GM12801 (cell line): ENCODE results near the gene DNAJC4.

Experiments
- TF ChIP-seq, protein P1 (sequence below): IDR thresholded peaks from one replicate; pipeline ENCODE4 v1.5.1; 2011; ENCODE audit warnings: control low read depth; ENCODE audit not compliant: insufficient read length; ENCODE audit errors: extremely low read depth

DNAJC4 gene

DNA sequence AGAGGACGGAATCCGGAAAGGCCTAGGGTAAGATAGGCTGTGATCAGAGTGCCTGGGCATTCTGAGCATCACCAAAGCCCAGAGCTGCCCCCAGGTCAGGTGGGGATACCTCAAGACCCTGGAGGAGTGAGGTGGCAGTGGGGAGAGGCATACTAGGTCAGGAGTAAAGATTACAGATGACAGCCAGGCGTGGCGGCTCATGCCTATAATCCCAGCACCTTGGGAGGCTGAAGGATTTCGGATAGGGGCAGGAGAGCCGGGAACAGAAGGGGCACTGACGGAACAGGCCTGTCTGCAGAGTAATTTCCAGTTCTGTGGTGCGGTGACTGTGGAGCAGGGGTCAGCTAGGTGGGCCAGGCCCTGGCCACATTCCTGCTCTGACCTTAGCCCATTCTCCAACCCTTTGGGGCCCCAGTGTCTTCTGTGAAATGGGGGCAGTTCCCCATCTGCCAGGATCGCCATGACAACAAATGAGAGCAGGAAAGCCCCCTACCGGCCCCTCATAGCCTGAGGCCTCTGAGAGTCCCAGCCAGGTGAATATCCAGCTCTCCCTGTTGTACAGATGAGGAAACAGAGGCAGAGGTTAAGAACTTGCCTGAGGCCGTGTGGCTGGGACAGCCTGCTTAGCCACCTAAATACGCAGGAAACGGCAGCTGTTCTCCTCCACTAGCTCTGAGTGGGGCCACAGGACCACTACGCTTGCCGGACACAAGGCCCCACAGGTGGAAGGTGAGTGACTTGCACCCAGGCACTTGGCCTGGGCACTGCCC is 44.9 kb downstream of the DNAJC4 start:
- TF ChIP-seq, protein P1, sequence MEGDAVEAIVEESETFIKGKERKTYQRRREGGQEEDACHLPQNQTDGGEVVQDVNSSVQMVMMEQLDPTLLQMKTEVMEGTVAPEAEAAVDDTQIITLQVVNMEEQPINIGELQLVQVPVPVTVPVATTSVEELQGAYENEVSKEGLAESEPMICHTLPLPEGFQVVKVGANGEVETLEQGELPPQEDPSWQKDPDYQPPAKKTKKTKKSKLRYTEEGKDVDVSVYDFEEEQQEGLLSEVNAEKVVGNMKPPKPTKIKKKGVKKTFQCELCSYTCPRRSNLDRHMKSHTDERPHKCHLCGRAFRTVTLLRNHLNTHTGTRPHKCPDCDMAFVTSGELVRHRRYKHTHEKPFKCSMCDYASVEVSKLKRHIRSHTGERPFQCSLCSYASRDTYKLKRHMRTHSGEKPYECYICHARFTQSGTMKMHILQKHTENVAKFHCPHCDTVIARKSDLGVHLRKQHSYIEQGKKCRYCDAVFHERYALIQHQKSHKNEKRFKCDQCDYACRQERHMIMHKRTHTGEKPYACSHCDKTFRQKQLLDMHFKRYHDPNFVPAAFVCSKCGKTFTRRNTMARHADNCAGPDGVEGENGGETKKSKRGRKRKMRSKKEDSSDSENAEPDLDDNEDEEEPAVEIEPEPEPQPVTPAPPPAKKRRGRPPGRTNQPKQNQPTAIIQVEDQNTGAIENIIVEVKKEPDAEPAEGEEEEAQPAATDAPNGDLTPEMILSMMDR = no peak

- TF ChIP-seq, protein P1 = no peak
Measured at GRCh38 chr11:64275841-64276240, 45.5 kb downstream of the DNAJC4 start.

GRCh38 chr11:64276653-64277431 is 46.5 kb downstream of the DNAJC4 start:
- TF ChIP-seq, protein P1 = no peak

DNA sequence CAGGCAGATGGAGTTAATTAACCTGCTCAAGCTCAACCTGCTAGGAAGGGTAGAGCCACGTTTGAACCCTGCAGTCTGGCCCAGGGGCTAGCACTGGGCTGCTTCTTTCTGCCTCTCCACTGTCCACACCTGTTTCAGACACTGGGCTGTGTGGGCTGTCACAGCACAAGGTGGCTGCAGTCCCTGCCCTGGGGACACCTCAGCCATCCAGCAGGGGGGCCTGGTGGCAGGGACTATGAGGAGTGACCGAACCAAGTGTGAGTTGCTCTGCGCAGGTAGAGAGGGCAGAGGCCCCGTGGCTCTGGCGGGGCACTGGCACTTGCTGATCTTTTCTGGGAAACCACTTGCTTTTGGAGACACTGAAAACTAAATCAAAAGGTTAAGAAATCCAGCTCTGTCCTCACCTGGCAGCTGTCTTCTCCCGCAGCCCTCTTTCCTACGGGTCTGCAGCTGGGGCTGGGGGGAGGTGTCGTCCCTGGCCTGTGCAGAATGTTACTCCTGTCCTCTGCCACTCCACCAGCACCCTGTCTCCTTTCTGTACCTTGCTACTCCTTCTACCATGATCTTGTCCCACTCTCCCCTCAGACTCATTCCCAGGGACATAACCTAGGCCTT is 48.3 kb downstream of the DNAJC4 start:
- TF ChIP-seq, protein P1 = no peak

DNA sequence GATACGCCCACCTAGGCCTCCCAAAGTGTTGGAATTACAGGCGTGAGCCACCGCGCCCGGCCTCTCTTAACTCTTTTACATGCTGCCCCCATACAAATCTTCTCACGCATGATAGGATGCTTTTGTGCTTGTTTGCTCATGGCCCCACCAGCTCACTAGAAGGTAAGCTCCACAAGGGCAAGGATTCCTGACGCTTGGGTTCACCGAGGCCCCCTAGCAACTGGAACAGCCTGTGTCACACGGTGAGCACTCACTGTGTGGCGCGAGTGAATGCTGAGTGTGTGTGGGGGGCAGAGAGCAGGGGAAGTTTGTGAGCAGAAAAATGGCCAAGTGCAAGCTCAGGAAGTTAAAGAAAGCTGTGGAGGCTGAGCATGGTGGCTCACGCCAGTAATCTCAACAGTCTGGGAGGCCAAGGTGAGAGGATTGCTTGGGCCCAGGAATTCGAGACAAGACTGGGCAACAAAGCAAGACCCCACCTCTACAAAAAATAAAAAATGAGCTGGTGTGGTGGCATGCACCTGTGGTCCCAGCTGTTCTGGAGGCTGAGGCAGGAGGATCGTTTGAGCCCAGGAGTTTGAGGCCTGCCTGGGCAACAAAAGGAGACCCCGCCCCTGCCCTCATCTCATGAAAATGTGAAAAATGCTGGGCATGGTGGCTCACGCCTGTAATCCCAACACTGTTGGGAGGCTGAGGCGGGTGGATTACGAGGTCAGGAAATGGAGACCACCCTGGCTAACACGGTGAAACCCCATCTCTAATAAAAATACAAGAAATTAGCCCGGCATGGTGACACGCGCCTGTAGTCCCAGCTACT is 51.8 kb downstream of the DNAJC4 start:
- TF ChIP-seq, protein P1 = no peak

DNA sequence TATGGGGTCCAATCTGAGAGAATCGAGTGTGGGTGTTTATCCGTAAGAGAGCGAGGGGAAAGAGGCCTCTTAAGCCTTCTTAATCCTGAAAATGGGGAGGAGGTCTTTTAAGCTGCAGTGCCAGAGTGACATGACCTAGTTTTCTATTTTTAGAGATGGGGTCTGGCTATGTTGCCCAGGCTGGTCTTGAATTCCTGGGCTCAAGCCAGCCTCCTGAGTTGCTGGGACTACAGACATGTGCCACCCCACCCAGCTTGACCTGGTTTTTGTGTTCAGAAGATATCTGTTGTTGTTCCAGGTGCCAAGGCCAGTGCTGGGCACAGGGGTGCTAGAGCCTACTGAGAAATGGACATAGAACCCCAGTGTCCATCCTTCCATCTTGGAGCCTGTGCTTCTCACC is 52.7 kb downstream of the DNAJC4 start:
- TF ChIP-seq, protein P1 = no peak
